Progenitor cell of endocrine pancreas (in vitro differentiated cells): ENCODE data around the gene ZNF324B. TPM values are rescaled to one million over a fixed set of nuclear protein-coding genes. Genes with fewer than 3 reads are reported as not detected.

Experiments used
- DNase-seq: peaks from one replicate; pipeline ENCODE4 v3.0.0; 2021; ENCODE audit warnings: low spot score; ENCODE audit not compliant: unreplicated experiment
- H3K27ac Mint-ChIP-seq: 2 replicates; pipeline ENCODE4 v1.8.0; 2021; ENCODE audit warnings: mild to moderate bottlenecking, moderate library complexity, mixed read lengths
- H3K27me3 Mint-ChIP-seq: 2 replicates; pipeline ENCODE4 v1.8.0; 2021; ENCODE audit warnings: mixed read lengths
- H3K36me3 Mint-ChIP-seq: 2 replicates; pipeline ENCODE4 v1.8.0; 2022; ENCODE audit warnings: mixed read lengths; ENCODE audit not compliant: insufficient read depth
- H3K4me1 Mint-ChIP-seq: 2 replicates; pipeline ENCODE4 v1.8.0; 2021; ENCODE audit warnings: low read depth, mixed read lengths
- H3K4me3 Mint-ChIP-seq: 2 replicates; pipeline ENCODE4 v1.8.0; 2021; ENCODE audit warnings: low read depth, mild to moderate bottlenecking, moderate library complexity, mixed read lengths
- H3K9me3 Mint-ChIP-seq: 2 replicates; pipeline ENCODE4 v1.8.0; 2021; ENCODE audit warnings: low read depth, mixed read lengths
- CTCF ChIP-seq: fragments of 200-600 bp; sonication (generic); IDR thresholded peaks from one replicate; pipeline ENCODE4 v1.5.0; 2021; ENCODE audit warnings: antibody characterized with exemption, mild to moderate bottlenecking; ENCODE audit not compliant: unreplicated experiment
- total RNA-seq: library from RNA; stranded (reverse); gene quantifications from 2 replicates; pipeline ENCODE4 v1.2.1, GENCODE V29; 2021

Gene ZNF324B
- total RNA-seq, 1 donor from 2014 or later, result 11.2 TPM

- TF ChIP-seq CTCF, result no peak
- H3K9me3 Mint-ChIP-seq, result no peaks in the 10 kb centered on the region
- no peak for DNase-seq
- H3K4me1 Mint-ChIP-seq, result peaks cover 19% of the 10 kb centered on the region
- no peak overlapping the region for H3K27ac Mint-ChIP-seq
- H3K36me3 Mint-ChIP-seq, result peaks cover 2% of the 10 kb centered on the region
- H3K27me3 Mint-ChIP-seq, result no peaks in the 10 kb centered on the region
- H3K4me3 Mint-ChIP-seq, result no peak overlapping the region
Observed at GRCh38 chr19:58471736-58472135, 20.3 kb downstream of the ZNF324B start.

- Mint-ChIP-seq H3K27me3 (no peaks in the 10 kb centered on the region), H3K9me3 (no peaks in the 10 kb centered on the region), H3K4me3 (no peak overlapping the region)
Observed at GRCh38 chr19:58473775-58474174, 22.4 kb downstream of the ZNF324B start.

GRCh38 chr19:58474291-58474996, 23.0 kb downstream of the ZNF324B start:
- DNase-seq, result no peak
- TF ChIP-seq CTCF, result no peak
- peaks cover 10% of the 10 kb centered on the region for H3K4me1 Mint-ChIP-seq
- H3K4me3 Mint-ChIP-seq, result peak overlapping the region; percentile 44
- H3K36me3 Mint-ChIP-seq, result peaks cover 2% of the 10 kb centered on the region
- H3K27ac Mint-ChIP-seq, result no peak overlapping the region
- H3K9me3 Mint-ChIP-seq, result no peaks in the 10 kb centered on the region
- H3K27me3 Mint-ChIP-seq, result no peaks in the 10 kb centered on the region

More at GRCh38 chr19:58473775-58474174, 22.4 kb downstream of the ZNF324B start:
- no peak for DNase-seq
- H3K36me3 Mint-ChIP-seq, result peaks cover 2% of the 10 kb centered on the region
- no peak for TF ChIP-seq CTCF
- no peak overlapping the region for H3K27ac Mint-ChIP-seq
- H3K4me1 Mint-ChIP-seq, result peaks cover 10% of the 10 kb centered on the region

- Mint-ChIP-seq H3K36me3 (peaks cover 2% of the 10 kb centered on the region), H3K27me3 (no peaks in the 10 kb centered on the region), H3K9me3 (no peaks in the 10 kb centered on the region), H3K27ac (peak overlapping the region; percentile 98), H3K4me3 (peak overlapping the region; percentile 93), H3K4me1 (peaks cover 10% of the 10 kb centered on the region)
- TF ChIP-seq CTCF, result no peak
- DNase-seq, result no peak
Observed at GRCh38 chr19:58474997-58475713, 23.7 kb downstream of the ZNF324B start.

GRCh38 chr19:58475714-58476497, 24.5 kb downstream of the ZNF324B start, which contains the start of gene ZNF446:
Gene ZNF446 (plus strand): TSS chr19:58476352. CDS start chr19:58477219, 867 bp downstream.
- Mint-ChIP-seq H3K9me3 (no peaks in the 10 kb centered on the region), H3K4me1 (peaks cover 10% of the 10 kb centered on the region), H3K27me3 (no peaks in the 10 kb centered on the region), H3K36me3 (no peaks in the 10 kb centered on the region), H3K27ac (peak within 1 kb of the TSS; percentile 98), H3K4me3 (peak within 1 kb of the TSS; percentile 93)
- DNase-seq, result peak; percentile 85
- no peak for TF ChIP-seq CTCF
